Liver (tissue), 9 donors: ENCODE measurements around the gene GNAO1. TPM values are rescaled to one million over a fixed set of nuclear protein-coding genes. Genes with fewer than 3 reads are reported as not detected.

Source experiments
- DNase-seq: peaks from one replicate; pipeline ENCODE4 v3.0.0-alpha.2; 2017; ENCODE audit warnings: low spot score
- H3K27ac ChIP-seq, 2 donors: one replicate each; pipeline ENCODE4 v1.7.0; 2013; ENCODE audit warnings: inconsistent platforms in 2 of 2, low read length in 2 of 2, control low read depth in 1 of 2, low read depth in 1 of 2, mild to moderate bottlenecking in 1 of 2
- H3K27me3 ChIP-seq, 4 donors: one replicate each; pipeline versions ENCODE4 v1.6.1 to v1.7.0; 2013; ENCODE audit warnings: low read length in 3 of 4, inconsistent platforms in 1 of 4, mild to moderate bottlenecking in 1 of 4, moderate library complexity in 1 of 4; ENCODE audit not compliant: control insufficient read depth in 4 of 4, insufficient read depth in 4 of 4
- H3K36me3 ChIP-seq, 4 donors: one replicate each; pipeline versions ENCODE4 v1.6.1 to v1.7.0; 2013; ENCODE audit warnings: low read length in 3 of 4, mild to moderate bottlenecking in 3 of 4, low read depth in 1 of 4, moderate library complexity in 1 of 4; ENCODE audit not compliant: control insufficient read depth in 4 of 4, insufficient read depth in 3 of 4
- H3K4me1 ChIP-seq, 4 donors: one replicate each; pipeline versions ENCODE4 v1.6.1 to v1.7.0; 2013; ENCODE audit warnings: low read length in 3 of 4, mild to moderate bottlenecking in 3 of 4, moderate library complexity in 1 of 4; ENCODE audit not compliant: control insufficient read depth in 4 of 4, insufficient read depth in 4 of 4
- H3K4me3 ChIP-seq, 3 donors: one replicate each; pipeline versions ENCODE4 v1.6.1 to v1.7.0; 2013; ENCODE audit warnings: low read length in 3 of 3, control low read depth in 1 of 3, low read depth in 1 of 3, mild to moderate bottlenecking in 1 of 3
- H3K9ac ChIP-seq, 2 donors: one replicate each; pipeline ENCODE4 v1.7.0; 2013; ENCODE audit warnings: low read length in 2 of 2, mild to moderate bottlenecking in 2 of 2, moderate library complexity in 2 of 2, control low read depth in 1 of 2, low read depth in 1 of 2
- H3K9me3 ChIP-seq, 4 donors: one replicate each; pipeline versions ENCODE4 v1.6.1 to v1.7.0; 2013; ENCODE audit warnings: low read length in 3 of 4; ENCODE audit not compliant: control insufficient read depth in 4 of 4
- FOXA1 ChIP-seq: IDR thresholded peaks from 2 replicates; pipeline ENCODE4 v1.6.1; 2016; ENCODE audit warnings: antibody characterized with exemption
- FOXA2 ChIP-seq: IDR thresholded peaks from 2 replicates; pipeline ENCODE4 v1.6.1; 2016; ENCODE audit warnings: antibody characterized with exemption
- HNF4G ChIP-seq: IDR thresholded peaks from 2 replicates; pipeline ENCODE4 v1.6.1; 2016; ENCODE audit warnings: antibody characterized with exemption
- NR2F2 ChIP-seq: IDR thresholded peaks from 2 replicates; pipeline ENCODE4 v1.6.1; 2016; ENCODE audit warnings: antibody characterized with exemption
- RAD21 ChIP-seq, 2 donors: IDR thresholded peaks; 2 replicates each; pipeline ENCODE4 v1.6.1; 2016; ENCODE audit warnings: antibody characterized with exemption in 2 of 2, mild to moderate bottlenecking in 2 of 2
- RXRA ChIP-seq, 2 donors: IDR thresholded peaks; 2 replicates each; pipeline ENCODE4 v1.6.1; 2017 to 2018; ENCODE audit warnings: antibody characterized with exemption in 2 of 2, mild to moderate bottlenecking in 1 of 2
- YY1 ChIP-seq: IDR thresholded peaks from 2 replicates; pipeline ENCODE4 v1.6.1; 2016; ENCODE audit warnings: antibody characterized with exemption, mild to moderate bottlenecking
- WGBS: extraction: QIAGEN DNeasy Blood & Tissue Kit; methylation state at CpG from one replicate; pipeline ENCODE4 v1.1.7; 2013; 5-methylcytosine and 5-hydroxymethylcytosine counted together
- polyA plus RNA-seq, 2 donors: library from polyadenylated mRNA; stranded (reverse) in 1 of 2; unstranded in 1 of 2; fragments of 200-250 nt in 1 of 2; fragments of >200 nt in 1 of 2; fragmentation: Nextera tagmentation in 1 of 2; extraction: Ambion mirVana in 1 of 2; gene quantifications; one replicate each; pipeline versions ENCODE4 v1.2.1 to v1.2.3, GENCODE V29; 2013 to 2015
- total RNA-seq, 2 donors: library from RNA; depleted of rRNA; stranded (reverse); fragments of >200 nt; gene quantifications; one replicate each; pipeline ENCODE4 v1.2.3, GENCODE V29; 2014
- TF ChIP-seq, protein P1 (sequence below): IDR thresholded peaks from 2 replicates; pipeline ENCODE4 v1.6.1; 2016; ENCODE audit warnings: antibody characterized with exemption
- TF ChIP-seq, protein P2 (sequence below): IDR thresholded peaks from 2 replicates; pipeline ENCODE4 v1.6.1; 2016; ENCODE audit warnings: antibody characterized with exemption
- TF ChIP-seq, protein P3 (sequence below): fragments of 150-350 bp; IDR thresholded peaks from 2 replicates; pipeline ENCODE4 v1.5.1; 2017; ENCODE audit warnings: improper control_type of control experiment, low read depth, low read length; ENCODE audit not compliant: missing input control
- TF ChIP-seq, protein P4 (sequence below): IDR thresholded peaks from 2 replicates; pipeline ENCODE4 v1.6.1; 2016; ENCODE audit warnings: antibody characterized with exemption
- donor health status: healthy.
- donor health status: healthy.
- donor health status: healthy.
- donor health status: healthy.
- donor health status: healthy.

Gene GNAO1
- total and polyA plus RNA-seq, 4 donors = 0.61 to 15.1 (median 7.0) TPM

DNA sequence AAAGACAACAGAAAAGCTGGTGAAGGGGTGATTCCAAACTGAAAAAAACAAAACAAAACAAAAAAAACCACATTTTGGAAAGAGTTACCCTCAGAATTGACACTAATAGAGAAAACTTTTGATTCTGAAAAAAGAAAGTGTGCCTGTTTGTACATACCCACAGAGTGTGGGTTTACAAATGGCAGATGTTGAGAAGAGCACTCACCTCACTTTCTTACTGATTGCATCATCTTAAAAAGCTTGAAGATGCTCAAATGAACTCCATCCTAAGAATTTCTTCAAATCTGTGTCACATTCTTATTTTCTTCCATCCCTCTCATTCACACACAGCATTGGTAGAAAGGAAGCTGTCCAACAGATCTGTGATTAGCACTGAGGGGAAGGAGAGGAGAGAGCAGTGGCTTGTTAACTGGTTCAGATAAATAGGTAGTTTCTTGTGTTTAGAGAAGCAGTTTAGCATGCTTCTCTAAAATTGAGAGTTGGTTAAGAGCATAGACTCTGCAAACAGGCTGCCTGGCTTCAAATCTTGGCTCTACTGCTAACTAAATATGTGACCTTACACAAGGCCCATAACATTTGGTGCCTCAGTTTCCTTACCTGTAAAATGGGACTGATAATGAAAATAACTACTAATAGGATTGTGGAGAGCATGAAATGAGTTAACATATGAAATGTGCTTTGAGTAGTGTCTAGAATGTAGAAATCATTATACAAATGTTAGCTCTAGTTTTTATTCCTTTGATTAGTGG lies 6.9 kb downstream of the GNAO1 start (continued):
- TF ChIP-seq, protein P1, sequence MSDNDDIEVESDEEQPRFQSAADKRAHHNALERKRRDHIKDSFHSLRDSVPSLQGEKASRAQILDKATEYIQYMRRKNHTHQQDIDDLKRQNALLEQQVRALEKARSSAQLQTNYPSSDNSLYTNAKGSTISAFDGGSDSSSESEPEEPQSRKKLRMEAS = no peak
- no peak for TF ChIP-seq NR2F2

DNA sequence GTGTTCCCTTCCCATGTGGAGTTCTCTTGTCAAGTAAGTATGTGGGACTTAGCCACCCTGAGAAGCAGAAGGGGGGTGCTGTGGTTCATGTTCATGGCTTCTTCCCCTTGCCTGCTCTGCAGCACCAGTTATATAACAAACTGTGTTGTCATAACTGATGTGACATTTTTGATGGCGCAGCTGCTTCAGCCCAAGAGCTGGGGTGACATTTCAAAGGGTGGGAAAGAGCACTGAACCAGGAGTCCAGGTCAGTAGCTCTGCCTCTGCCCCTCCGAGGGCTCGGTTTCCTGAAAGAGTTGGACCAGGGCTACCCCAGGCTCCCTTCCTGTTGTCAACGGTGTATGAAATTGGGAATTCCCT lies 7.4 kb downstream of the GNAO1 start:
- no peak overlapping the region for H3K9ac ChIP-seq
- no peaks in the 10 kb centered on the region for H3K27me3 ChIP-seq
- no peaks in the 10 kb centered on the region for H3K9me3 ChIP-seq
- H3K36me3 ChIP-seq = no peaks in the 10 kb centered on the region
- H3K4me1 ChIP-seq = peaks cover 4 to 61% (median 53%) of the 10 kb centered on the region in 4 donors
- no peak for DNase-seq
- TF ChIP-seq HNF4G (no peak), NR2F2 (no peak), YY1 (no peak), FOXA2 (no peak), RAD21 (IDR thresholded peaks at IDR 0.05) (no peak), RXRA (IDR thresholded peaks at IDR 0.05) (no peak)
- TF ChIP-seq, protein P2, sequence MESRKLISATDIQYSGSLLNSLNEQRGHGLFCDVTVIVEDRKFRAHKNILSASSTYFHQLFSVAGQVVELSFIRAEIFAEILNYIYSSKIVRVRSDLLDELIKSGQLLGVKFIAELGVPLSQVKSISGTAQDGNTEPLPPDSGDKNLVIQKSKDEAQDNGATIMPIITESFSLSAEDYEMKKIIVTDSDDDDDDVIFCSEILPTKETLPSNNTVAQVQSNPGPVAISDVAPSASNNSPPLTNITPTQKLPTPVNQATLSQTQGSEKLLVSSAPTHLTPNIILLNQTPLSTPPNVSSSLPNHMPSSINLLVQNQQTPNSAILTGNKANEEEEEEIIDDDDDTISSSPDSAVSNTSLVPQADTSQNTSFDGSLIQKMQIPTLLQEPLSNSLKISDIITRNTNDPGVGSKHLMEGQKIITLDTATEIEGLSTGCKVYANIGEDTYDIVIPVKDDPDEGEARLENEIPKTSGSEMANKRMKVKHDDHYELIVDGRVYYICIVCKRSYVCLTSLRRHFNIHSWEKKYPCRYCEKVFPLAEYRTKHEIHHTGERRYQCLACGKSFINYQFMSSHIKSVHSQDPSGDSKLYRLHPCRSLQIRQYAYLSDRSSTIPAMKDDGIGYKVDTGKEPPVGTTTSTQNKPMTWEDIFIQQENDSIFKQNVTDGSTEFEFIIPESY = no peak
- TF ChIP-seq, protein P3, sequence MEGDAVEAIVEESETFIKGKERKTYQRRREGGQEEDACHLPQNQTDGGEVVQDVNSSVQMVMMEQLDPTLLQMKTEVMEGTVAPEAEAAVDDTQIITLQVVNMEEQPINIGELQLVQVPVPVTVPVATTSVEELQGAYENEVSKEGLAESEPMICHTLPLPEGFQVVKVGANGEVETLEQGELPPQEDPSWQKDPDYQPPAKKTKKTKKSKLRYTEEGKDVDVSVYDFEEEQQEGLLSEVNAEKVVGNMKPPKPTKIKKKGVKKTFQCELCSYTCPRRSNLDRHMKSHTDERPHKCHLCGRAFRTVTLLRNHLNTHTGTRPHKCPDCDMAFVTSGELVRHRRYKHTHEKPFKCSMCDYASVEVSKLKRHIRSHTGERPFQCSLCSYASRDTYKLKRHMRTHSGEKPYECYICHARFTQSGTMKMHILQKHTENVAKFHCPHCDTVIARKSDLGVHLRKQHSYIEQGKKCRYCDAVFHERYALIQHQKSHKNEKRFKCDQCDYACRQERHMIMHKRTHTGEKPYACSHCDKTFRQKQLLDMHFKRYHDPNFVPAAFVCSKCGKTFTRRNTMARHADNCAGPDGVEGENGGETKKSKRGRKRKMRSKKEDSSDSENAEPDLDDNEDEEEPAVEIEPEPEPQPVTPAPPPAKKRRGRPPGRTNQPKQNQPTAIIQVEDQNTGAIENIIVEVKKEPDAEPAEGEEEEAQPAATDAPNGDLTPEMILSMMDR = no peak
- no peak overlapping the region for H3K4me3 ChIP-seq
- 69% methylated on average over 4 of the region's 4 CpGs for WGBS
- H3K27ac ChIP-seq = no peak overlapping the region

DNA sequence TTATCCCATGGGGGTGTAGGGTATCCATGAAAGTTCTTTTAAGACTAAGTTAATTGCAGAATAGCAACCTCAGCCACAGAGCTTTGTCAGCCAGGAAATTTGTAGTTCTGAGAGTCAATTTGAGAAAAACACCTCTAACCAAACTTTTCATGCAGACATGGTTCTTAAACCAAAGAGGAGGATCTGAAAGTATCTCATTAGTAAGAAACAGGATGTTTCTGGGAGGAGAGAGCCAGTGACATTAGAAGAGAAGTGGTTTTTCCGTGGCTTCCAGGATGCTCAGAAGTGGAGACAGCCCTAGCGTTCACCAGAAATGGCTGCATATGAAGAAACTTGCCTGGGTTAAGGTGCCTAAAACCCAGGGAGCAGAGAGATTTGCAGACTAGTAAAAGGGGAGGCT lies 7.9 kb downstream of the GNAO1 start:
- Histone ChIP-seq H3K4me1 (peaks cover 2 to 57% (median 49%) of the 10 kb centered on the region in 4 donors), H3K9ac (no peak overlapping the region), H3K36me3 (no peaks in the 10 kb centered on the region), H3K4me3 (no peak overlapping the region), H3K27ac (no peak overlapping the region), H3K27me3 (no peaks in the 10 kb centered on the region), H3K9me3 (no peaks in the 10 kb centered on the region)
- no peak for DNase-seq
- TF ChIP-seq, protein P3 = no peak
- TF ChIP-seq, protein P4, sequence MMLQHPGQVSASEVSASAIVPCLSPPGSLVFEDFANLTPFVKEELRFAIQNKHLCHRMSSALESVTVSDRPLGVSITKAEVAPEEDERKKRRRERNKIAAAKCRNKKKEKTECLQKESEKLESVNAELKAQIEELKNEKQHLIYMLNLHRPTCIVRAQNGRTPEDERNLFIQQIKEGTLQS = no peak
- no peak for TF ChIP-seq FOXA1
- 73% methylated on average over 2 of the region's 2 CpGs for WGBS
